ENCODE data around the gene NR1I2. TPM values are rescaled to one million over a fixed set of nuclear protein-coding genes. Genes with fewer than 3 reads are reported as not detected.

The NR1I2 gene
- total RNA-seq, 2 experiments from 2014 or later, result 0.55 to 0.67 TPM

DNA sequence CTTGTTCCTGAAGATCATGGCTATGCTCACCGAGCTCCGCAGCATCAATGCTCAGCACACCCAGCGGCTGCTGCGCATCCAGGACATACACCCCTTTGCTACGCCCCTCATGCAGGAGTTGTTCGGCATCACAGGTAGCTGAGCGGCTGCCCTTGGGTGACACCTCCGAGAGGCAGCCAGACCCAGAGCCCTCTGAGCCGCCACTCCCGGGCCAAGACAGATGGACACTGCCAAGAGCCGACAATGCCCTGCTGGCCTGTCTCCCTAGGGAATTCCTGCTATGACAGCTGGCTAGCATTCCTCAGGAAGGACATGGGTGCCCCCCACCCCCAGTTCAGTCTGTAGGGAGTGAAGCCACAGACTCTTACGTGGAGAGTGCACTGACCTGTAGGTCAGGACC lies 35.2 kb downstream of the NR1I2 start:
- ChIA-PET POLR2A (interaction anchor here (0.9 kb wide), 1 partner anchor 116 kb away, joined by 3 read pairs; no protein-coding TSS in a partner anchor), CTCF (no interaction called here)

DNA sequence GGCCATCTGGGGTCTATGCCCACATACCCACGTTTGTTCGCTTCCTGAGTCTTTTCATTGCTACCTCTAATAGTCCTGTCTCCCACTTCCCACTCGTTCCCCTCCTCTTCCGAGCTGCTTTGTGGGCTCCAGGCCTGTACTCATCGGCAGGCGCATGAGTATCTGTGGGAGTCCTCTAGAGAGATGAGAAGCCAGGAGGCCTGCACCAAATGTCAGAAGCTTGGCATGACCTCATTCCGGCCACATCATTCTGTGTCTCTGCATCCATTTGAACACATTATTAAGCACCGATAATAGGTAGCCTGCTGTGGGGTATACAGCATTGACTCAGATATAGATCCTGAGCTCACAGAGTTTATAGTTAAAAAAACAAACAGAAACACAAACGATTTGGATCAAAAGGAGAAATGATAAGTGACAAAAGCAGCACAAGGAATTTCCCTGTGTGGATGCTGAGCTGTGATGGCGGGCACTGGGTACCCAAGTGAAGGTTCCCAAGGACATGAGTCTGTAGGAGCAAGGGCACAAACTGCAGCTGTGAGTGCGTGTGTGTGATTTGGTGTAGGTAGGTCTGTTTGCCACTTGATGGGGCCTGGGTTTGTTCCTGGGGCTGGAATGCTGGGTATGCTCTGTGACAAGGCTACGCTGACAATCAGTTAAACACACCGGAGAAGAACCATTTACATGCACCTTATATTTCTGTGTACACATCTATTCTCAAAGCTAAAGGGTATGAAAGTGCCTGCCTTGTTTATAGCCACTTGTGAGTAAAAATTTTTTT lies 35.9 kb downstream of the NR1I2 start:
- ChIA-PET POLR2A (no interaction called here), CTCF (no interaction called here)

DNA sequence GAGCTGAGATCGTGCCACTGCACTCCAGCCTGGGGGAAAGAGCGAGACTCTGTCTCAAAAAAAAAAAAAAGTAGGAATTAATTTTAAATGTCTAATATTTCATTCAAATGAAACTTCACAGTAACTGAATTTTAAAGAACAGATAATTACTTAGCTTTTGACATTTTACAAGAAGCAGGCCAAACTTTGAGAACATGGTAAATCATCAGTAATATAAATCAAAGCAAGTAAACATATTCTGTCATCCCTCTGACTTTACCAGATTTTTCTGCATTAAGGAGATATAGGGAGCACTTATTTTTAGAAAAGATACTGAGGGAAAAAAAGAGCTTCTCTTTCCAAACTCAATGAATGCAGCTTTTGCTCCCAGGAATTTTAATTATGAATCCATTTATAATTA lies 37.0 kb downstream of the NR1I2 start:
- ChIA-PET POLR2A (no interaction called here), CTCF (interaction anchor here (1.4 kb wide), 1 partner anchor 8 kb away, joined by 5 read pairs; no protein-coding TSS in a partner anchor)

DNA sequence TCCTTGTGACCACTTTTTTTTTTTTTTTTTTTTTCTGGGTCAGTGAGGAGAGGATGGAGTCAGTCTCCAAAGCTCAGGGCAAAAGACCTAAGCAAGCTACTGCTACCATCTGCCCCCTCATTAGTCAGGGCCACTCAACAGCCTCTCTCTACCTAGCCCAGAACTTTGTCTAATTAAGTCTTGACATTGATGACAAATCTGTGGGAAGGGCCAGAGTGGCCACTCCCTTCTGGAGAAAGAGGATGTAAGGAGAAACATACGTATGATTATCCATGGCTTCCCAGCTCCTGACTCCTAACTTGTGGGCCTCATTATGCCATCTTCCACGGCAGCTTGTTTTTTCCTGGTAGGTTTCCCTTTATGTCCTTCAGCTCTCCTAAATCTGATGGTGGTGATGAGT lies 37.9 kb downstream of the NR1I2 start:
- POLR2A ChIA-PET, result no interaction called here

DNA sequence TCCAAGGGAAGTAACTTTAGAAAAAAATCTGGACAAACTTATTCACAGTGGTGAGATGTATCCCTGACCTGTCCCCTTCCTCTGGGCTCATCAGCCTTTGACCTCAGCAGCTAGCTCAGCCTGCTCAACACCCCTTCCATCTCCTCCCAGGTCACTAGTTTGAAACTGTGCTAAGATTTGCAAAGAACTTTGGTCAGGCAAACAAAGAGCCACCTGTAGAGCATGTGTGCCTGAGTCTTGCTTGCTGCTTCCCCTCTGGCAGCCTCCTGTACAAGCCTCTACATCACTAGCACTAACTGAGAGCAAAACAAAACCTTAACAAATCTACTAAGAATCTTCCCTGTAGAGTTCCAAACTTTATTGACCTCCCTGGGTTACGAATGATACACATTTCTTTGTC lies 43.9 kb downstream of the NR1I2 start:
- ChIA-PET POLR2A (no interaction called here), CTCF (no interaction called here)

More for the DNA sequence above, 37.9 kb downstream of the NR1I2 start:
- CTCF ChIA-PET, result interaction anchor here (0.7 to 1.4 kb wide), 3 partner anchors 9 to 327 kb away, joined by 5 read pairs; no protein-coding TSS in a partner anchor

DNA sequence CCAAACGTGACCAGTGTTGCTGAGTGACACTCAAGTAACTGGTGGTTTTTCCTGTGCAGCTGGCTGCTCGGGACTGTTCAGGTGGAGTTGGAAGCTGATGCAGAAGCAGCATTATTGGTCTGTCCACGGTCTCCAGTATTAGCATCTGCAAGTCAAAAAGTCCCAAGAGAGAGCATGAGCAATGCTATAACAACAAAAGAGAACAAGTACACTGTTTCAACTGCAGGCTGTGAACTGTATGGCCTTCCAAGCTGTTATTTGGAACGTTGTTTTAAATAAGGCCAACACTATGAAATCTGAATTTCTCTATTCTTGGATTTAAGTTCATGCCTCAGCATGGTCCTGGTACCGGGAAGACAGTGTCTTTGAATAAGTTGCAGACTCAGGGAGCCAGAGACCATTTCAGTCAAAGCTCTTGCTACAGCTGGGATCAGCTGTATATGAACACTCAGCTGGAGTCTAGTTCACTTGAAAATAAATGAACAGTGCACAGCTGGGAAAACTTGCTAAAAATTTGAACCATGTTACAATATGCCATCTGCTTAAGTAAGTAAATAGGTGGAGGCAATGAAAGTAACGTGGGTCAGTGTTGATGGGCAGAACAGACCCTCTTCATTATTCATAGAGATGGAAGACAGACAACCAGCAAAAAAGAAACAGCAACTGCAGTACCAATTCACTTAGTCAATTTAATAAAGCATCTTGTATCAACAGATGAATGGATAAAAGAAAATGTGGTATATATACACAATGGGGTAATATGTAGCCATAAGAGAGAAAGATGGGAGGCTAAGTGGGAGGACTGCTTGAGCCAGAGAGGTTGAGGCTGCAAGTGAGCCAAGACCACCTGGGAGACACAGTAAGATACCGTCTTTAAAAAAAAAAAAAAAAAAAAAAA lies 45.1 kb downstream of the NR1I2 start:
- POLR2A ChIA-PET, result no interaction called here
- CTCF ChIA-PET, result interaction anchor here (0.7 kb wide), 1 partner anchor 884 kb away, joined by 3 read pairs; no protein-coding TSS in a partner anchor

DNA sequence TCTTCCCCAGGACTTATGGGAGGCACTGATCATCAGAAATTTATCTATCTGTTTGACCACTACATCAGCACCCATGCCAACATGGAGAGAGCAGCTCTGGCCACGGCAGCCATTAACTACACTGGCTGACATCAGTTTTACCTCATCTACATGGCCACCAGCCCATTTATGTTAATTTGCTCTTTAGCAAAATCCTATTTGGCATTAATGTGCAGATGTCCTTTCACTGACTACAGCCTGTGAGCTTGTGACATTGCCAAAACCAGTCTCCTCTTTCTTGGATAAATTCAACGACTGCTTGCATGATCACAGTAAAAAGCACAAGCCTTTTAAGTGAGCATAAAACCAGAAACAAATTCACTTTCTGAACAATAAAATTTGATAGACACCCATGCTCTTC lies 47.5 kb downstream of the NR1I2 start:
- CTCF ChIA-PET, result no interaction called here
- POLR2A ChIA-PET, result no interaction called here

DNA sequence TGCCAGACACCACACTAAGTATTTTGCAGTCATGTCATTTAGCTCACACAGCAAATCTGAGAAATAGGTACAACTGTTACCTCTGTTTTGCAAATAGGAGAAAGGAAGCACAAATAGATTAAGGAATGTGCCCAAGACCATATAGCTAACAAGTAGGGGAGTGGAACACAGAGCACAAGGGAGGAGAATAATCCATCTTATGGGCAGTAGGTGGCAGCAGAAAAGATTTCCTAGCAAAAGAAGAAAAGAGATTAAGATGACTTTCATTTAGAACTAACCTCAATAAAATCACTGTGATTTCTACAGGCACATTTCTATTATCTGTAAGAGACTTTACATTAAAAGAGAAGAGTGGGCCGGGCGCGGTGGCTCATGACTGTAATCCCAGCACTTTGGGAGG lies 49.1 kb downstream of the NR1I2 start:
- ChIA-PET CTCF (no interaction called here), POLR2A (no interaction called here)

DNA sequence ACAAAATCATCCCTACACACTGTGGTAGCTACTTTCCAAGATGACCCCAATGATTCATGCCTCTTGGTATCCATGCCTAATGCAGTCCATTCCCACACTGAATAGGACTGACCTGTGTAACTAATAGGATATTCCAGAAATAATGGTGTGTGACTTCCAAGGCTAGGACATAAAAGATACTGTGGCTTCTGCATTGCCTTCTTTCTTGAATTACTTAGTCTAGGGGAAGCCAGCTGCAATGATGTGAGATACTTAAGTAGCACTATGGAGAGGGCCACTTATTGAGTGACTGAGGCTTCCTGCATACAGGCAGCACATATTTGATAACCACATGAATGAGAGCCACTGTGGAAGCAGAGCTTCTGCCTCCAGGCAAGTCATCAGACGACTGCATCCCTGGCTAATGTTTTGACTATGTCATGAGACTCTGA lies 50.1 kb downstream of the NR1I2 start:
- POLR2A ChIA-PET, result no interaction called here

DNA sequence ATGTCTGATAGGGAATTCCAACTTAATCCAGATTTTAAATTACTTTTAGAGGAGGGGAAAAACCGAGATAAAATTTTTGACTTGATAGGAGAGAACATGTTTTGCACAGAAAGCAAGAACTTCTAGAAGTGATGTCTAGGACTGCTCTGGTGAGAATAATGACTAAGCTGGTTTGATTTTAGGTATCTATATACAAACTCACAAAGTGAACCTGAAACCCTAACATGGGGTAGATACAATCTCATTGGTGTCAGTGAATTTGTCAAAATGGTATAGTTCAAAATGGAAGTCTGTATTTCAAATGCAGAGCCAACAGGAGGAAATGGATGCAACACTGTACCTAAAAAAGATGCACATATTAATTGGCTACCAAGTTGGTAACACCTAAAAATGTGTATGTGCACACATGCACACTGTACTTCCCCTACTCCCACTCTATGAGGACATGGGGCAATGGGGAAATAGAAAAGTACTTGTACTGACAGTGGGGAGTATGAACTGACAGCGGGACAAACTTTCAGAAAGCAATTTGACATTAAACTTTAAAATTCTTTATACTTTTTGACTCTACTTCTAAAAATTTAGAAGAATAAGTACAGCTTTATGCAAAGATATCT lies 53.0 kb downstream of the NR1I2 start:
- POLR2A ChIA-PET, result no interaction called here
- CTCF ChIA-PET, result interaction anchor here (0.7 to 1.5 kb wide), 2 partner anchors 20 to 346 kb away, joined by 3 read pairs; no protein-coding TSS in a partner anchor

More for the DNA sequence above, 50.1 kb downstream of the NR1I2 start:
- CTCF ChIA-PET, result interaction anchor here (0.8 kb wide), 1 partner anchor 11 kb away, joined by 6 read pairs; no protein-coding TSS in a partner anchor

DNA sequence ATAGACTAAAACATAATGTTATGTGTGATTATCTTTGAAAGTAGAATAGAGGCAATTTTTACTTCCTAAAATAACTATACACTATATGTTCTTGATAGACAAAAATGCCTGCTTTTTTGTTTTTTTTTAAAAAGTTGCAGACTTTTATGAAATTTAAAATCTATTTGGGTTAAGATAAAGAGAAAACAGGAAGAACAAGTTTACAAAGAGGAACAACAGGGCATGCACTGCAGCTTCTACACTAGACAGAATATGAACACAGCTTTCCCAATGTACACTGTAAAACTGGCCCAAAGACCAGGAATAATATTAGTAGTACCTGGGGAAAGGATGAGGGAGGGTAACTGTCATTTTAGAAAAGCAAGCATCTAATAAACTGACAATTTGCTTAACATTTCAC lies 53.7 kb downstream of the NR1I2 start:
- POLR2A ChIA-PET, result no interaction called here
- CTCF ChIA-PET, result interaction anchor here (1.5 kb wide), 1 partner anchor 347 kb away, joined by 3 read pairs; no protein-coding TSS in a partner anchor

DNA sequence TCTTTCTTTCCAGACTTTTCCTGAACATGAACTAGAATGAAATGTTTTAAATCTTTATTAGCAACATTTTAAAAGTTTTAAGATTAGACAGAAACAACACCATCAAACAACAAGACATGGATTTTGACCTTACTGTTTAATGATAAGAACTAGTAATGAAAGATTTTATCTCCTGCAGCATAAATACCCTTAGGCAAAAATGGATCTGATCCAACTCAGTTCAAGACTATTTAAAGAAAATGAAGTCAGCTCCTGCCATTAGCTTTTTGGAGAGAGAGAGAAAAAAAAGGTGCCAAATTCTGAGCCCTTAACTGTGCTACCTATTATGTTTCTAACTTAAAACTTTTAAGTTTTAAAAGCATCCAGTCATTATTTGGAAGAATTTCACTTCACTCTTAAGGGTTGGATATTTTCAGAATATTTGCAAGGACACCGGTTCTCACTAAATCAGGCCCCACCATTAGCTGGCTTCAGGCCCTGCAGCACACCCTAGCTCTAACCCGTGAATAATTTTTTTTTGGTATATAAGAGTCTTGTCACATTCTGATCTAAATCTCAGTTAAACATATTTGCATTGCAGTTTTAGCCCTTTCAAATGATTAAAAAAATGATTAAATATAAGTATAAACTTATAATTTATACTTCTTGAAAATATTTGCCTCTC lies 60.0 kb downstream of the NR1I2 start:
- CTCF ChIA-PET, result no interaction called here

DNA sequence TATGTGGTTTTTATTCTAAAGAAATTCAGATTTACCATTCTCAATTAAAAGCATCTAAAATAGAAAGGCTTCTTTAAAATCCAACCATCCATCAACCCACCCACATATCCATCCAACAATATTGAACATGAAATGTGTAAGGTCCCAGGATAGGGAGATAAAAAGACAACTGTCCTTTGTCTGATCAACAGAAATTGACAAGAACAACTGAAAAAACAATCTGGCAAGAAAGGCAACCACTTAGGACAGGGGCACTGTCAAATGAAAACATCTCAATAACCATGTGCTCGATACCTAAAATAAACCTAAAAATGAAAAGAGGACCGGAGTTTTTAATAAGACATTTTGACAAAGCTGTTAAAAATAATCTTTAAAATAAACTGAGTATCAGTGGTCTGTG lies 67.2 kb downstream of the NR1I2 start:
- CTCF ChIA-PET, result no interaction called here
- POLR2A ChIA-PET, result no interaction called here

More for the DNA sequence above, 60.0 kb downstream of the NR1I2 start:
- POLR2A ChIA-PET, result interaction anchor here (0.6 kb wide), 1 partner anchor 231 kb away, joined by 4 read pairs; no protein-coding TSS in a partner anchor

DNA sequence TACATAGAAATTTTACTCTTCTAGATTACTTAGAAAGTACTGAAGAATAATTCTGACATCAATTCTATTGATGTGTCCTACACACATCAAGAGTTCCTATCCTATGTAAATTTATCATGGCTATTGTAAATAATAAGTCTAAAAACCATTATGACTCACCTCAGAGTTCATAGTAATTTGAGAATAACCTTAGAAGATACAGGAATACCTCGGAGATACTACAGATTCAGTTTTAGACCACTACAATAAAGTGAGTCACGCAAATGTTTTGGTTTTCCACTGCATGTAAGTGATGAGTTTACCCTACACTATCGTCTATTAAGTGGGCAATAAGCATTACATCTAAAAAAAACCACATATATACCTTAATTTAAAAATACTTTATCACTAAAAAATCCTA lies 74.8 kb downstream of the NR1I2 start:
- ChIA-PET CTCF (no interaction called here), POLR2A (no interaction called here)

DNA sequence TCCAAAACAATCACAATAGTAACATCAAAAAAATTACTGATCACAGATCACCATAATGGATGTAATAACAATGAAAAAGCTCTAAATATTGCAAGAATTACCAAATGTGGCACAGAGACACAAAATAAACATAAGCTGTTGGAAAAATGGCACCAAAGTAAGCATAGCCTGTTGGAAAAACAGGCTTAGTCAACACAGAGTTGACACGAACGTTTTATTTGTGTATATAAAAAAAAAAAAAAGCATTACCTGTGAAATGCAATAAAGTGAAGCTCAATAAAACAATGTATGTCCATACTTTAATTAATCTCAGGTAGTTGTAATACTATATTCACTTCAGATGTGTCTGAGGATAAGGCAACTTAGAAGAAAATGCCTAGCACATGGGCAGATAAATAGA lies 77.1 kb downstream of the NR1I2 start:
- CTCF ChIA-PET, result no interaction called here

DNA sequence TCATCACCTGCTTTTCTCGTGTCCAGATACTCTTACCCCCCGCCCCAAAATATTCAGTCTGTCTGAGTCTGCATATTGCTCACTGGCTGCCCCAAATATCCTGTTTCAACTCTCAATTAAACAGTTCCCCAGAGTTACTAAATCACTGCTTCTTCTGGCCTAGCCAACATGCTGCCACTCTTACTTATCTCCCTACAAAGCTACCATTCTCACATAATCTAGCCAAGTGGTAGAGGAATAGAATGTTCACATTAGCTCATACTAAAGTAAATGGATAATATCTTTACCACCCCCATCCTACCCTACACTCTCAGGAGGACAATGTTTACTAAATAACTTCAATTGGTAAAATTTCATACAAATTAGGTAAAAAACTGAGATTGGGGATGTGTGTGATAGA lies 77.8 kb downstream of the NR1I2 start:
- CTCF ChIA-PET, result no interaction called here

More for the DNA sequence above, 77.1 kb downstream of the NR1I2 start:
- POLR2A ChIA-PET, result no interaction called here

DNA sequence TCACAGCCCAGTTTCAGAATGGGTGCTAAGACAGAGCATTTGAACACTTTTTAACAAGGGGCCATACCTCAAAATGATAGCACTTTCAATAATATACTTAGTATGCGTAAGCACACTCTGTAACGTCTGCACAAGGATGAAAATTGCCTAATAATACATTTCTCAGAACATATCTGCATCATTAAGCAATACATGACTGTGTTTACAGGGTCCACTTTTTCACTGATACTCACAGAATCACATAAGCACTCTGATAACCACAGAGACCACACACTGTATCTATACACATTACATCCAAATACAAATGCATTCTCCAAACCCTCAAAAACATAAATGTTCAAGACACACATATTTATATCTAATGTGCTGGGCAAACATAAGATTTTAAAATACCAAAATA lies 79.8 kb downstream of the NR1I2 start:
- ChIA-PET POLR2A (no interaction called here), CTCF (no interaction called here)

More for the DNA sequence above, 77.8 kb downstream of the NR1I2 start:
- POLR2A ChIA-PET, result interaction anchor here (0.5 kb wide), 1 partner anchor 1927 kb away, joined by 6 read pairs; no protein-coding TSS in a partner anchor

DNA sequence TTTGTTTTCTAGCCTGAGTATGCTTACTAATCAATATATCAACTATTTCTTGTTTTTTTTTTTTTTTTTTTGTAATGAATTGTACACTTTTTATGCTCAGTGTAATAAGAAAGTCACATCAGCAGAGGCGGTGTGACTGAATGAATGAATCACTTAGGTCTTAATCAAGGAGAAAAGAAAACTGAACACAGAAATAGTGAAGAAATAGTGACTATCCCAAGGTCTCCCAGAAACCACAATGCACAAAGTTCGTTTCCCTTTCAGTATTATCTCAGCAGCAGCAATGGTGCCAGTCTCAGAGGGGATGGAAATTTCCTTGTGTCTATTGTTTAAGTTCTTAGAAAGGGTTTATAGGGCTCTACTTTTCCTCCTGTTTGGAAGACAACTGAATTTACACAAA lies 80.7 kb downstream of the NR1I2 start:
- ChIA-PET CTCF (interaction anchor here (1.1 kb wide), 1 partner anchor 30 kb away, joined by 3 read pairs; no protein-coding TSS in a partner anchor), POLR2A (no interaction called here)

DNA sequence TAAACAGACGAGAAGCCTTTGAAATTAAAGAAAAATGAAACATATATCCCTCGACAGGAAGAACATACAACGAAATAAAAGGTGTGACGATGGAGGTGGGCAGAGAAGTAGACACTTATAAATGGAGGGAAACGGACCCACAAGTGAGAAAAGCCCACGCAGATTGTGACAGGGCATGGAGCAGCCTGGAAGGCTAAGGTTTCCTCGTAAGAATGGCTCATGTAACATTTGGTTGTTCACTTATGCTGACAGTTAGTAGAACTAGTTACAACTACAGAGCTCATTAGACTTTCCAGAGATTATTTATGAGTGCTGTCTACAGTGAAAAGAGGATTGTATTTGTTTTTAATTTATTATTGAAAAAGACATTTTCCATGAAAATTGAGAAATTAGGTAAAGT lies 82.6 kb downstream of the NR1I2 start:
- POLR2A ChIA-PET, result no interaction called here
- CTCF ChIA-PET, result no interaction called here

All from activated CD8-positive, alpha-beta memory T cell treated with anti-CD3 and anti-CD28 coated beads for 36 hours (primary cell).